Jurkat, Clone E6-1 (cell line): ENCODE results near the gene ADA.
A peak's percentile ranks its signal among the peaks of the same experiment; 100 is the strongest.

Experiments
- DNase-seq: peaks from one replicate; pipeline ENCODE4 v3.0.0-alpha.2; 2011; ENCODE audit warnings: low read depth, low spot score
- H3K4me3 ChIP-seq: 2 replicates; pipeline ENCODE4 v1.5.1; 2011; ENCODE audit warnings: mild to moderate bottlenecking, low read length, control low read depth, moderate library complexity

Gene ADA

GRCh38 chr20:44630297-44630696, 21.2 kb downstream of the ADA start:
- DNase-seq: no peak
- no peak overlapping the region for H3K4me3 ChIP-seq

- no peak for DNase-seq
- no peak overlapping the region for H3K4me3 ChIP-seq
These were observed 22.0 kb downstream of the ADA start for GRCh38 chr20:44629542-44629941.

GRCh38 chr20:44629017-44629385, 22.5 kb downstream of the ADA start:
- no peak for DNase-seq
- no peak overlapping the region for H3K4me3 ChIP-seq

- no peak for DNase-seq
- no peak overlapping the region for H3K4me3 ChIP-seq
These were observed 24.0 kb downstream of the ADA start for GRCh38 chr20:44627364-44628010.

GRCh38 chr20:44626278-44626677, 25.2 kb downstream of the ADA start:
- no peak overlapping the region for H3K4me3 ChIP-seq
- no peak for DNase-seq

- no peak for DNase-seq
- no peak overlapping the region for H3K4me3 ChIP-seq
These were observed 26.1 kb downstream of the ADA start for GRCh38 chr20:44625361-44625760.

- no peak for DNase-seq
- no peak overlapping the region for H3K4me3 ChIP-seq
These were observed 26.7 kb downstream of the ADA start for GRCh38 chr20:44624743-44625271.

- DNase-seq: no peak
- no peak overlapping the region for H3K4me3 ChIP-seq
These were observed 27.3 kb downstream of the ADA start for GRCh38 chr20:44624152-44624551.

GRCh38 chr20:44622501-44623270, 28.8 kb downstream of the ADA start:
- DNase-seq: no peak
- H3K4me3 ChIP-seq: no peak overlapping the region

- no peak overlapping the region for H3K4me3 ChIP-seq
- no peak for DNase-seq
These were observed 29.6 kb downstream of the ADA start for GRCh38 chr20:44621939-44622338.

GRCh38 chr20:44621325-44621724, 30.2 kb downstream of the ADA start:
- H3K4me3 ChIP-seq: no peak overlapping the region
- DNase-seq: no peak

- DNase-seq: no peak
- no peak overlapping the region for H3K4me3 ChIP-seq
These were observed 31.5 kb downstream of the ADA start for GRCh38 chr20:44620030-44620429.

- no peak for DNase-seq
- H3K4me3 ChIP-seq: no peak overlapping the region
These were observed 32.2 kb downstream of the ADA start for GRCh38 chr20:44619294-44619693.

- H3K4me3 ChIP-seq: no peak overlapping the region
- no peak for DNase-seq
These were observed 33.2 kb downstream of the ADA start for GRCh38 chr20:44618318-44618731.

GRCh38 chr20:44616604-44616964, 34.9 kb downstream of the ADA start:
- DNase-seq: no peak
- no peak overlapping the region for H3K4me3 ChIP-seq

- peak; percentile 65 for DNase-seq
- no peak overlapping the region for H3K4me3 ChIP-seq
These were observed 35.5 kb downstream of the ADA start for GRCh38 chr20:44615876-44616603.

- peak; percentile 76 for DNase-seq
- H3K4me3 ChIP-seq: no peak overlapping the region
These were observed 36.2 kb downstream of the ADA start for GRCh38 chr20:44615169-44615791.

- H3K4me3 ChIP-seq: no peak overlapping the region
- DNase-seq: no peak
These were observed 37.0 kb downstream of the ADA start for GRCh38 chr20:44614525-44614924.

- H3K4me3 ChIP-seq: no peak overlapping the region
- no peak for DNase-seq
These were observed 37.9 kb downstream of the ADA start for GRCh38 chr20:44613575-44613974.
